Loucy (cell line): Measurements from ENCODE around the gene GNAI3.

ENCODE experiments used
- H2AFZ ChIP-seq: fragments of 200-600 bp; sonication (generic); 2 replicates; pipeline ENCODE4 v1.6.0; 2016; ENCODE audit warnings: antibody characterized with exemption, mild to moderate bottlenecking, low read length, moderate library complexity
- H3F3A ChIP-seq: fragments of 200-600 bp; 2 replicates; pipeline ENCODE4 v1.6.0; 2016; ENCODE audit warnings: antibody characterized with exemption, low read depth, mild to moderate bottlenecking
- H3K27me3 ChIP-seq: fragments of 200-600 bp; sonication (generic); 2 replicates; pipeline ENCODE4 v1.6.1; 2014; ENCODE audit warnings: low read length, mild to moderate bottlenecking; ENCODE audit not compliant: insufficient read depth, poor library complexity, severe bottlenecking
- H3K36me3 ChIP-seq: fragments of 200-600 bp; sonication (generic); 2 replicates; pipeline ENCODE4 v1.6.1; 2016; ENCODE audit warnings: low read length; ENCODE audit not compliant: insufficient read depth
- H3K4me1 ChIP-seq: fragments of 200-600 bp; sonication (generic); 2 replicates; pipeline ENCODE4 v1.5.1; 2014; ENCODE audit warnings: low read length, mild to moderate bottlenecking; ENCODE audit not compliant: insufficient read depth, poor library complexity, severe bottlenecking
- H3K4me2 ChIP-seq: fragments of 200-600 bp; sonication (generic); 2 replicates; pipeline ENCODE4 v1.6.0; 2014; ENCODE audit warnings: antibody characterized with exemption, low read length, low read depth, mild to moderate bottlenecking; ENCODE audit not compliant: poor library complexity, severe bottlenecking
- H3K4me3 ChIP-seq: fragments of 200-600 bp; sonication (generic); 2 replicates; pipeline ENCODE4 v1.5.1; 2014; ENCODE audit warnings: low read length, mild to moderate bottlenecking, mixed read lengths; ENCODE audit not compliant: poor library complexity, severe bottlenecking
- H3K79me2 ChIP-seq: fragments of 200-600 bp; sonication (generic); 2 replicates; pipeline ENCODE4 v1.6.1; 2014; ENCODE audit warnings: low read length; ENCODE audit not compliant: insufficient read depth
- H3K9ac ChIP-seq: fragments of 200-600 bp; sonication (generic); 2 replicates; pipeline ENCODE4 v1.6.0; 2014; ENCODE audit warnings: mild to moderate bottlenecking, low read depth, low read length, moderate library complexity; ENCODE audit not compliant: poor library complexity, severe bottlenecking
- H3K9me2 ChIP-seq: fragments of 200-600 bp; sonication (generic); replicated peaks from 2 replicates; pipeline ENCODE4 v1.6.1; 2016; ENCODE audit warnings: low read depth, low read length, mixed read lengths
- H3K9me3 ChIP-seq: fragments of 200-600 bp; sonication (generic); 2 replicates; pipeline ENCODE4 v1.6.1; 2014; ENCODE audit warnings: mild to moderate bottlenecking, antibody characterized with exemption, low read length, low read depth; ENCODE audit not compliant: insufficient read depth
- H4K20me1 ChIP-seq: fragments of 200-600 bp; sonication (generic); 2 replicates; pipeline ENCODE4 v1.6.0; 2014; ENCODE audit warnings: antibody characterized with exemption, low read length, mild to moderate bottlenecking; ENCODE audit not compliant: insufficient read depth, poor library complexity, severe bottlenecking
- EZH2phosphoT487 ChIP-seq: fragments of 200-600 bp; IDR thresholded peaks from 2 replicates; pipeline ENCODE4 v1.6.1; 2018; ENCODE audit warnings: antibody characterized with exemption, mild to moderate bottlenecking, moderate library complexity, borderline replicate concordance
- TF ChIP-seq, protein P1 (sequence below): fragments of 200-600 bp; sonication (generic); conservative IDR thresholded peaks from 2 replicates; pipeline ENCODE4 v1.5.1; 2014; ENCODE audit warnings: mild to moderate bottlenecking, antibody characterized with exemption, low read length

GNAI3 gene

GRCh38 chr1:109589679-109590078, 41.3 kb downstream of the GNAI3 start:
- H3K4me1 ChIP-seq, result no peaks in the 10 kb centered on the region
- no peaks in the 10 kb centered on the region for H3F3A ChIP-seq
- H3K4me3 ChIP-seq, result no peak overlapping the region
- no peaks in the 10 kb centered on the region for H3K79me2 ChIP-seq
- no peaks in the 10 kb centered on the region for H3K9me3 ChIP-seq
- H4K20me1 ChIP-seq, result no peaks in the 10 kb centered on the region
- peaks cover 96% of the 10 kb centered on the region for H3K36me3 ChIP-seq
- TF ChIP-seq, protein P1, sequence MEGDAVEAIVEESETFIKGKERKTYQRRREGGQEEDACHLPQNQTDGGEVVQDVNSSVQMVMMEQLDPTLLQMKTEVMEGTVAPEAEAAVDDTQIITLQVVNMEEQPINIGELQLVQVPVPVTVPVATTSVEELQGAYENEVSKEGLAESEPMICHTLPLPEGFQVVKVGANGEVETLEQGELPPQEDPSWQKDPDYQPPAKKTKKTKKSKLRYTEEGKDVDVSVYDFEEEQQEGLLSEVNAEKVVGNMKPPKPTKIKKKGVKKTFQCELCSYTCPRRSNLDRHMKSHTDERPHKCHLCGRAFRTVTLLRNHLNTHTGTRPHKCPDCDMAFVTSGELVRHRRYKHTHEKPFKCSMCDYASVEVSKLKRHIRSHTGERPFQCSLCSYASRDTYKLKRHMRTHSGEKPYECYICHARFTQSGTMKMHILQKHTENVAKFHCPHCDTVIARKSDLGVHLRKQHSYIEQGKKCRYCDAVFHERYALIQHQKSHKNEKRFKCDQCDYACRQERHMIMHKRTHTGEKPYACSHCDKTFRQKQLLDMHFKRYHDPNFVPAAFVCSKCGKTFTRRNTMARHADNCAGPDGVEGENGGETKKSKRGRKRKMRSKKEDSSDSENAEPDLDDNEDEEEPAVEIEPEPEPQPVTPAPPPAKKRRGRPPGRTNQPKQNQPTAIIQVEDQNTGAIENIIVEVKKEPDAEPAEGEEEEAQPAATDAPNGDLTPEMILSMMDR, result no peak
- TF ChIP-seq EZH2phosphoT487, result no peak
- no peaks in the 10 kb centered on the region for H3K27me3 ChIP-seq
- no peak overlapping the region for H2AFZ ChIP-seq
- H3K4me2 ChIP-seq, result no peak overlapping the region
- no peaks in the 10 kb centered on the region for H3K9me2 ChIP-seq
- H3K9ac ChIP-seq, result no peak overlapping the region

GRCh38 chr1:109592916-109593315, 44.5 kb downstream of the GNAI3 start:
- no peak overlapping the region for H2AFZ ChIP-seq
- H3K79me2 ChIP-seq, result no peaks in the 10 kb centered on the region
- no peak overlapping the region for H3K4me3 ChIP-seq
- no peaks in the 10 kb centered on the region for H3K9me3 ChIP-seq
- H3F3A ChIP-seq, result no peaks in the 10 kb centered on the region
- H3K27me3 ChIP-seq, result no peaks in the 10 kb centered on the region
- TF ChIP-seq, protein P1, result no peak
- TF ChIP-seq EZH2phosphoT487, result no peak
- H3K4me2 ChIP-seq, result no peak overlapping the region
- no peaks in the 10 kb centered on the region for H3K9me2 ChIP-seq
- no peaks in the 10 kb centered on the region for H4K20me1 ChIP-seq
- H3K36me3 ChIP-seq, result peaks cover 76% of the 10 kb centered on the region
- H3K4me1 ChIP-seq, result no peaks in the 10 kb centered on the region
- H3K9ac ChIP-seq, result no peak overlapping the region

DNA sequence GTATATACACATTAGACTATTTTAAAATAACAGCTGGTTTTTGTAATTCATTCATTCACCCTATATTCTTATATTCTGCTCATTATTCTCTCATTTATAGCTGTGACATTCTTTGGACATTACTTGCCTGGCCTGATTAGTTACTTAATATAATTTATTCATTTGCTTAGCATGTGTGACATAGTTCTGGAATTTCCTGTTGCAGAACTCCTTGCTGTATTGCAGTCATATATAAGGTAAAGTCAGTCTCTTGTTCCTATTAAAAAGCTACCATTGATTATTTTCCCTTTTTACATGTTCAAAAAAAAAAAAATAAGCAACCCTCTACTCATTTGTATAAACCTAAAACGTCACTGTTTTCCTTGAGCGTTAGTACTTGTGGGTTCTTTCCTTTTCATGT, 47.1 kb downstream of the GNAI3 start:
- Histone ChIP-seq H3F3A (no peaks in the 10 kb centered on the region), H3K9me2 (no peaks in the 10 kb centered on the region), H3K27me3 (no peaks in the 10 kb centered on the region), H3K9ac (no peak overlapping the region), H3K4me1 (no peaks in the 10 kb centered on the region), H3K4me3 (no peak overlapping the region), H3K79me2 (no peaks in the 10 kb centered on the region), H3K4me2 (no peak overlapping the region), H4K20me1 (no peaks in the 10 kb centered on the region), H2AFZ (no peak overlapping the region), H3K36me3 (peaks cover 51% of the 10 kb centered on the region), H3K9me3 (no peaks in the 10 kb centered on the region)
- TF ChIP-seq, protein P1, result no peak
- TF ChIP-seq EZH2phosphoT487, result no peak
